Measurements from ENCODE around the gene NTM. TPM values are rescaled to one million over a fixed set of nuclear protein-coding genes. Genes with fewer than 3 reads are reported as not detected.

Gene NTM
- total and polyA plus RNA-seq, 2 of the 8 experiments (the other 6 are each of a cell fraction or from before 2014, with no cell fraction given), result 13.4 to 20.0 TPM

GRCh38 chr11:131849485-131849884 lies 479.1 kb downstream of the NTM start:
- Histone ChIP-seq H2BK20ac (ENCODE audit: low read length) (no peak overlapping the region), H3K18ac (ENCODE audit: extremely low read depth, low read length) (no peak overlapping the region), H3K23me2 (ENCODE audit: low read depth, low read length) (peaks cover 4% of the 10 kb centered on the region; the same call in 1 of the 2 replicates), H4K8ac (ENCODE audit: extremely low read depth, insufficient read depth, low read length) (no peak overlapping the region), H2BK12ac (ENCODE audit: low read depth, low read length) (no peak overlapping the region), H4K91ac (replicated peaks; ENCODE audit: insufficient read length, low read length) (no peak overlapping the region), H3K14ac (ENCODE audit: insufficient read length) (no peak overlapping the region), H3K9ac (replicated peaks in 1 of 4; ENCODE audit: extremely low read depth in 1 of 4, low read depth in 3 of 4, low read length in 3 of 4) (no peak overlapping the region), H3K56ac (replicated peaks; ENCODE audit: insufficient read length, low read depth, low read length) (no peak overlapping the region), H3K79me1 (ENCODE audit: low read depth, low read length) (no peaks in the 10 kb centered on the region), H2AFZ (ENCODE audit: low read length) (no peak overlapping the region), H3K79me2 (ENCODE audit: control insufficient read depth in 1 of 2, insufficient read depth in 2 of 2, low read length in 2 of 2) (no peaks in the 10 kb centered on the region), H2BK120ac (replicated peaks; ENCODE audit: low read depth, low read length) (no peak overlapping the region), H3K9me3 (ENCODE audit: insufficient read depth in 2 of 2, low read depth in 1 of 2, low read length in 1 of 2) (no peaks in the 10 kb centered on the region), H3K23ac (ENCODE audit: insufficient read length) (no peak overlapping the region), H4K20me1 (replicated peaks in 1 of 2; ENCODE audit: control insufficient read depth in 1 of 2, insufficient read depth in 2 of 2, low read length in 2 of 2) (no peaks in the 10 kb centered on the region), H3K4ac (replicated peaks; ENCODE audit: insufficient read length, low read depth, low read length) (no peak overlapping the region), H3K36me3 (ENCODE audit: control insufficient read depth in 2 of 4, insufficient read depth in 4 of 4, low read length in 3 of 4) (no peaks in the 10 kb centered on the region), H3K27ac (ENCODE audit: low read depth, low read length) (no peak overlapping the region), H2BK15ac (ENCODE audit: low read length) (no peak overlapping the region), H2AK5ac (ENCODE audit: low read depth, low read length) (no peak overlapping the region), H2BK5ac (ENCODE audit: low read depth, low read length) (no peak overlapping the region), H3K4me2 (ENCODE audit: insufficient read depth in 1 of 2, low read depth in 2 of 2, low read length in 2 of 2) (no peak overlapping the region), H3K4me1 (replicated peaks in 1 of 4; ENCODE audit: control insufficient read depth in 3 of 4, insufficient read depth in 4 of 4, low read length in 3 of 4) (peaks cover 0 to 10% (median 2%) of the 10 kb centered on the region in 4 experiments; a peak in 3 of 7 replicates), H4K5ac (ENCODE audit: insufficient read length, low read depth, low read length) (no peak overlapping the region), H3K27me3 (replicated peaks in 1 of 4; ENCODE audit: control insufficient read depth in 3 of 4, extremely low read depth in 1 of 4, insufficient read depth in 3 of 4, low read length in 3 of 4) (no peaks in the 10 kb centered on the region), H3K4me3 (ENCODE audit: extremely low read depth in 1 of 4, insufficient read depth in 2 of 4, low read depth in 3 of 4, low read length in 4 of 4) (no peak overlapping the region)
- TF ChIP-seq CEBPB (IDR thresholded peaks at IDR 0.05; ENCODE audit: low read depth, low read length) (0 out of 2 replicates have a peak, but pooled peaks have one; percentile 5), TBP (IDR thresholded peaks at IDR 0.05; ENCODE audit: low read depth, low read length) (no peak), JUND (IDR thresholded peaks at IDR 0.05; ENCODE audit: low read length) (no peak), SUZ12 (IDR thresholded peaks at IDR 0.05; ENCODE audit: low read length) (no peak), CTCF (IDR thresholded peaks at IDR 0.05; ENCODE audit: control extremely low read depth in 1 of 3, insufficient read depth in 1 of 3, low read depth in 1 of 3, low read length in 3 of 3) (no peak), POU5F1 (IDR thresholded peaks at IDR 0.05; ENCODE audit: low read depth, low read length) (no peak), ATF3 (IDR thresholded peaks at IDR 0.05; ENCODE audit: insufficient read depth, low read depth, low read length) (no peak)
- no peak for DNase-seq (ENCODE audit: low read depth in 1 of 2, low spot score in 2 of 2)
- WGBS, 2 experiments (ENCODE audit: extremely low coverage in 1 of 2, insufficient coverage in 1 of 2, insufficient read length in 1 of 2, insufficient replicate concordance in 2 of 2, low coverage in 1 of 2, low lambda C conversion rate in 2 of 2, missing lambda C conversion rate in 1 of 2), result 97% methylated on average over 5 of the region's 6 CpGs; no CpG with 5 or more reads in 1 of the 2 experiments
- ChIA-PET CTCF (ENCODE audit: partially characterized antibody) (interaction anchor here (0.6 to 2.6 kb wide), 5 partner anchors 8 to 200 kb away, joined by 3 to 7 read pairs (median 3); no protein-coding TSS in a partner anchor), POLR2A (ENCODE audit: partially characterized antibody) (no interaction called here)
- no peak for FAIRE-seq
